Measurements from ENCODE around the gene EPSTI1. TPM values are rescaled to one million over a fixed set of nuclear protein-coding genes. Genes with fewer than 3 reads are reported as not detected.

EPSTI1 gene
- total RNA-seq, 2 experiments from 2014 or later, result 21.1 to 21.9 TPM

GRCh38 chr13:42924344-42924743, 67.7 kb downstream of the EPSTI1 start:
- no peak for DNase-seq
- intact Hi-C loops (cut with micrococcal nuclease), result no loop called here
- Mint-ChIP-seq H3K4me3 (no peak overlapping the region), H3K27ac (no peak overlapping the region), H3K9me3 (no peaks in the 10 kb centered on the region), H3K36me3 (peaks cover 15% of the 10 kb centered on the region), H3K27me3 (no peaks in the 10 kb centered on the region), H3K4me1 (ENCODE audit: low read depth) (peaks cover 3% of the 10 kb centered on the region)
- ChIA-PET CTCF (interaction anchor here (0.6 kb wide), 1 partner anchor 11 kb away, joined by 3 read pairs; no protein-coding TSS in a partner anchor), POLR2A (no interaction called here)

GRCh38 chr13:42907745-42908144, 84.3 kb downstream of the EPSTI1 start:
- POLR2A ChIA-PET, result no interaction called here
- Mint-ChIP-seq H3K4me3 (no peak overlapping the region), H3K9me3 (no peaks in the 10 kb centered on the region), H3K36me3 (peaks cover 14% of the 10 kb centered on the region), H3K27me3 (no peaks in the 10 kb centered on the region), H3K27ac (no peak overlapping the region), H3K4me1 (ENCODE audit: low read depth) (no peaks in the 10 kb centered on the region)
- CTCF ChIA-PET, result no interaction called here
- DNase-seq, result no peak
- intact Hi-C loops (cut with micrococcal nuclease), result no loop called here

- Mint-ChIP-seq H3K4me1 (ENCODE audit: low read depth) (no peaks in the 10 kb centered on the region), H3K27me3 (no peaks in the 10 kb centered on the region), H3K9me3 (no peaks in the 10 kb centered on the region), H3K4me3 (no peak overlapping the region), H3K27ac (no peak overlapping the region), H3K36me3 (peaks cover 14% of the 10 kb centered on the region)
- CTCF ChIA-PET, result no interaction called here
- intact Hi-C loops (cut with micrococcal nuclease), result no loop called here
- POLR2A ChIA-PET, result no interaction called here
- DNase-seq, result no peak
These were observed 85.8 kb downstream of the EPSTI1 start for GRCh38 chr13:42906257-42906656.

GRCh38 chr13:42905579-42905978, 86.5 kb downstream of the EPSTI1 start:
- H3K36me3 Mint-ChIP-seq, result peaks cover 12% of the 10 kb centered on the region
- DNase-seq, result no peak
- CTCF ChIA-PET, result no interaction called here
- H3K4me3 Mint-ChIP-seq, result no peak overlapping the region
- H3K4me1 Mint-ChIP-seq (ENCODE audit: low read depth), result no peaks in the 10 kb centered on the region
- POLR2A ChIA-PET, result no interaction called here
- intact Hi-C loops (cut with micrococcal nuclease), result no loop called here
- H3K27ac Mint-ChIP-seq, result no peak overlapping the region
- H3K27me3 Mint-ChIP-seq, result no peaks in the 10 kb centered on the region
- H3K9me3 Mint-ChIP-seq, result no peaks in the 10 kb centered on the region

- Mint-ChIP-seq H3K4me1 (ENCODE audit: low read depth) (peaks cover 5% of the 10 kb centered on the region), H3K36me3 (peaks cover 19% of the 10 kb centered on the region)
- CTCF ChIA-PET, result interaction anchor here (0.6 kb wide), 1 partner anchor 12 kb away, joined by 3 read pairs; no protein-coding TSS in a partner anchor
These were observed 92.8 kb downstream of the EPSTI1 start for GRCh38 chr13:42899266-42899665.

GRCh38 chr13:42895776-42896175, 96.3 kb downstream of the EPSTI1 start:
- Mint-ChIP-seq H3K27me3 (no peaks in the 10 kb centered on the region), H3K9me3 (no peaks in the 10 kb centered on the region), H3K36me3 (peaks cover 15% of the 10 kb centered on the region), H3K4me3 (no peak overlapping the region), H3K4me1 (ENCODE audit: low read depth) (peaks cover 5% of the 10 kb centered on the region), H3K27ac (no peak overlapping the region)
- ChIA-PET CTCF (no interaction called here), POLR2A (no interaction called here)
- DNase-seq, result no peak
- intact Hi-C loops (cut with micrococcal nuclease), result no loop called here

More at GRCh38 chr13:42899266-42899665, 92.8 kb downstream of the EPSTI1 start:
- H3K9me3 Mint-ChIP-seq, result no peaks in the 10 kb centered on the region
- intact Hi-C loops (cut with micrococcal nuclease), result no loop called here
- DNase-seq, result peak; percentile 18
- H3K27me3 Mint-ChIP-seq, result no peaks in the 10 kb centered on the region
- POLR2A ChIA-PET, result no interaction called here
- no peak overlapping the region for H3K27ac Mint-ChIP-seq
- no peak overlapping the region for H3K4me3 Mint-ChIP-seq

- H3K4me1 Mint-ChIP-seq (ENCODE audit: low read depth), result peaks cover 5% of the 10 kb centered on the region
- H3K27ac Mint-ChIP-seq, result no peak overlapping the region
- ChIA-PET CTCF (no interaction called here), POLR2A (no interaction called here)
- H3K27me3 Mint-ChIP-seq, result no peaks in the 10 kb centered on the region
- intact Hi-C loops (cut with micrococcal nuclease), result no loop called here
- DNase-seq, result no peak
- no peaks in the 10 kb centered on the region for H3K9me3 Mint-ChIP-seq
- no peak overlapping the region for H3K4me3 Mint-ChIP-seq
- H3K36me3 Mint-ChIP-seq, result peaks cover 11% of the 10 kb centered on the region
These were observed 97.2 kb downstream of the EPSTI1 start for GRCh38 chr13:42894765-42895243.

- H3K4me1 Mint-ChIP-seq (ENCODE audit: low read depth), result no peaks in the 10 kb centered on the region
- no peaks in the 10 kb centered on the region for H3K27me3 Mint-ChIP-seq
- POLR2A ChIA-PET, result no interaction called here
- CTCF ChIA-PET, result no interaction called here
- no peak for DNase-seq
- H3K4me3 Mint-ChIP-seq, result no peak overlapping the region
- no peaks in the 10 kb centered on the region for H3K9me3 Mint-ChIP-seq
- intact Hi-C loops (cut with micrococcal nuclease), result no loop called here
- no peak overlapping the region for H3K27ac Mint-ChIP-seq
- peaks cover 8% of the 10 kb centered on the region for H3K36me3 Mint-ChIP-seq
These were observed 98.8 kb downstream of the EPSTI1 start for GRCh38 chr13:42893214-42893671.

GRCh38 chr13:42892760-42893159, 99.3 kb downstream of the EPSTI1 start:
- POLR2A ChIA-PET, result no interaction called here
- CTCF ChIA-PET, result no interaction called here
- Mint-ChIP-seq H3K27me3 (no peaks in the 10 kb centered on the region), H3K27ac (no peak overlapping the region), H3K9me3 (no peaks in the 10 kb centered on the region), H3K4me1 (ENCODE audit: low read depth) (no peaks in the 10 kb centered on the region), H3K36me3 (peaks cover 8% of the 10 kb centered on the region), H3K4me3 (no peak overlapping the region)
- DNase-seq, result no peak
- intact Hi-C loops (cut with micrococcal nuclease), result no loop called here

GRCh38 chr13:42891591-42891990, 100.5 kb downstream of the EPSTI1 start:
- no peak overlapping the region for H3K27ac Mint-ChIP-seq
- no peaks in the 10 kb centered on the region for H3K9me3 Mint-ChIP-seq
- DNase-seq, result no peak
- CTCF ChIA-PET, result no interaction called here
- intact Hi-C loops (cut with micrococcal nuclease), result no loop called here
- no peaks in the 10 kb centered on the region for H3K4me1 Mint-ChIP-seq (ENCODE audit: low read depth)
- no peak overlapping the region for H3K4me3 Mint-ChIP-seq
- POLR2A ChIA-PET, result no interaction called here
- peaks cover 10% of the 10 kb centered on the region for H3K36me3 Mint-ChIP-seq
- H3K27me3 Mint-ChIP-seq, result no peaks in the 10 kb centered on the region

GRCh38 chr13:42885325-42885724, 106.7 kb downstream of the EPSTI1 start:
- no peaks in the 10 kb centered on the region for H3K9me3 Mint-ChIP-seq
- H3K27me3 Mint-ChIP-seq, result no peaks in the 10 kb centered on the region
- H3K4me1 Mint-ChIP-seq (ENCODE audit: low read depth), result no peaks in the 10 kb centered on the region
- ChIA-PET POLR2A (no interaction called here), CTCF (no interaction called here)
- H3K27ac Mint-ChIP-seq, result no peak overlapping the region
- H3K4me3 Mint-ChIP-seq, result no peak overlapping the region
- intact Hi-C loops (cut with micrococcal nuclease), result no loop called here
- peaks cover 9% of the 10 kb centered on the region for H3K36me3 Mint-ChIP-seq
- DNase-seq, result no peak

- ChIA-PET CTCF (no interaction called here), POLR2A (no interaction called here)
- no peak for DNase-seq
- peaks cover 5% of the 10 kb centered on the region for H3K27me3 Mint-ChIP-seq
- no peaks in the 10 kb centered on the region for H3K9me3 Mint-ChIP-seq
- intact Hi-C loops (cut with micrococcal nuclease), result no loop called here
- H3K27ac Mint-ChIP-seq, result no peak overlapping the region
- H3K4me3 Mint-ChIP-seq, result no peak overlapping the region
- H3K4me1 Mint-ChIP-seq (ENCODE audit: low read depth), result no peaks in the 10 kb centered on the region
- H3K36me3 Mint-ChIP-seq, result peaks cover 9% of the 10 kb centered on the region
These were observed 108.1 kb downstream of the EPSTI1 start for GRCh38 chr13:42883771-42884467.

GRCh38 chr13:42883142-42883541, 108.9 kb downstream of the EPSTI1 start:
- no peak overlapping the region for H3K27ac Mint-ChIP-seq
- intact Hi-C loops (cut with micrococcal nuclease), result no loop called here
- no peak for DNase-seq
- no peak overlapping the region for H3K4me3 Mint-ChIP-seq
- H3K9me3 Mint-ChIP-seq, result no peaks in the 10 kb centered on the region
- H3K36me3 Mint-ChIP-seq, result peaks cover 9% of the 10 kb centered on the region
- no peaks in the 10 kb centered on the region for H3K4me1 Mint-ChIP-seq (ENCODE audit: low read depth)
- ChIA-PET CTCF (no interaction called here), POLR2A (no interaction called here)
- H3K27me3 Mint-ChIP-seq, result peaks cover 5% of the 10 kb centered on the region

Data from activated CD4-positive, alpha-beta memory T cell treated with anti-CD3 and anti-CD28 coated beads for 36 hours (primary cell).